ENCODE data around the gene MATN1.

DNA sequence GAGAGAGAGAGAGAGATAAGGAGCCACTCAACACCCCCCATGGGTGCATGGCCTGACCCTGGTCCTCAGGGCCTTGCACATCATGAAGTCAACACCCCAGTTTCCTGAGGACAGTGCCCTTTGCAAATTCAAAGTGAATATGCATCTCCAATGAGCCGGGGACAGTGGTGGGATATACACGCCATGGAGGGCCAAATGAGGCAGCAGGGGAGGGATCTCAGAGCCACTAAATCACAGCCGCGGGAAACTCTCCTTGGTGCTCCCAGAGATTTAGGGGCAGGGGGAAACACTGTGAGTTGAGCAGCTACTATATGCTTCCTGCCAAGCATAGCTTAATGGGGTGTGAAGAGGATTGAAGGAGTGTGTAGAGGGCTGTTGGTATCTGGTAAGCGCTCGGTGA, 35.5 kb downstream of the MATN1 start:
- TF ChIP-seq EP300 (conservative IDR thresholded peaks at IDR 0.05; ENCODE audit: poor library complexity, severe bottlenecking), result no peak
- no peak for TF ChIP-seq EZH2 (IDR thresholded peaks at IDR 0.05; ENCODE audit: borderline replicate concordance, insufficient read depth, low read length, poor library complexity, severe bottlenecking)
- TF ChIP-seq, protein P1, sequence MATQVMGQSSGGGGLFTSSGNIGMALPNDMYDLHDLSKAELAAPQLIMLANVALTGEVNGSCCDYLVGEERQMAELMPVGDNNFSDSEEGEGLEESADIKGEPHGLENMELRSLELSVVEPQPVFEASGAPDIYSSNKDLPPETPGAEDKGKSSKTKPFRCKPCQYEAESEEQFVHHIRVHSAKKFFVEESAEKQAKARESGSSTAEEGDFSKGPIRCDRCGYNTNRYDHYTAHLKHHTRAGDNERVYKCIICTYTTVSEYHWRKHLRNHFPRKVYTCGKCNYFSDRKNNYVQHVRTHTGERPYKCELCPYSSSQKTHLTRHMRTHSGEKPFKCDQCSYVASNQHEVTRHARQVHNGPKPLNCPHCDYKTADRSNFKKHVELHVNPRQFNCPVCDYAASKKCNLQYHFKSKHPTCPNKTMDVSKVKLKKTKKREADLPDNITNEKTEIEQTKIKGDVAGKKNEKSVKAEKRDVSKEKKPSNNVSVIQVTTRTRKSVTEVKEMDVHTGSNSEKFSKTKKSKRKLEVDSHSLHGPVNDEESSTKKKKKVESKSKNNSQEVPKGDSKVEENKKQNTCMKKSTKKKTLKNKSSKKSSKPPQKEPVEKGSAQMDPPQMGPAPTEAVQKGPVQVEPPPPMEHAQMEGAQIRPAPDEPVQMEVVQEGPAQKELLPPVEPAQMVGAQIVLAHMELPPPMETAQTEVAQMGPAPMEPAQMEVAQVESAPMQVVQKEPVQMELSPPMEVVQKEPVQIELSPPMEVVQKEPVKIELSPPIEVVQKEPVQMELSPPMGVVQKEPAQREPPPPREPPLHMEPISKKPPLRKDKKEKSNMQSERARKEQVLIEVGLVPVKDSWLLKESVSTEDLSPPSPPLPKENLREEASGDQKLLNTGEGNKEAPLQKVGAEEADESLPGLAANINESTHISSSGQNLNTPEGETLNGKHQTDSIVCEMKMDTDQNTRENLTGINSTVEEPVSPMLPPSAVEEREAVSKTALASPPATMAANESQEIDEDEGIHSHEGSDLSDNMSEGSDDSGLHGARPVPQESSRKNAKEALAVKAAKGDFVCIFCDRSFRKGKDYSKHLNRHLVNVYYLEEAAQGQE (IDR thresholded peaks at IDR 0.05; ENCODE audit: borderline replicate concordance), result no peak
- TF ChIP-seq, protein P2, sequence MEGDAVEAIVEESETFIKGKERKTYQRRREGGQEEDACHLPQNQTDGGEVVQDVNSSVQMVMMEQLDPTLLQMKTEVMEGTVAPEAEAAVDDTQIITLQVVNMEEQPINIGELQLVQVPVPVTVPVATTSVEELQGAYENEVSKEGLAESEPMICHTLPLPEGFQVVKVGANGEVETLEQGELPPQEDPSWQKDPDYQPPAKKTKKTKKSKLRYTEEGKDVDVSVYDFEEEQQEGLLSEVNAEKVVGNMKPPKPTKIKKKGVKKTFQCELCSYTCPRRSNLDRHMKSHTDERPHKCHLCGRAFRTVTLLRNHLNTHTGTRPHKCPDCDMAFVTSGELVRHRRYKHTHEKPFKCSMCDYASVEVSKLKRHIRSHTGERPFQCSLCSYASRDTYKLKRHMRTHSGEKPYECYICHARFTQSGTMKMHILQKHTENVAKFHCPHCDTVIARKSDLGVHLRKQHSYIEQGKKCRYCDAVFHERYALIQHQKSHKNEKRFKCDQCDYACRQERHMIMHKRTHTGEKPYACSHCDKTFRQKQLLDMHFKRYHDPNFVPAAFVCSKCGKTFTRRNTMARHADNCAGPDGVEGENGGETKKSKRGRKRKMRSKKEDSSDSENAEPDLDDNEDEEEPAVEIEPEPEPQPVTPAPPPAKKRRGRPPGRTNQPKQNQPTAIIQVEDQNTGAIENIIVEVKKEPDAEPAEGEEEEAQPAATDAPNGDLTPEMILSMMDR (IDR thresholded peaks at IDR 0.05; ENCODE audit: poor library complexity, severe bottlenecking), result no peak
- TF ChIP-seq TAF1 (IDR thresholded peaks at IDR 0.05; ENCODE audit: low read depth), result no peak
- TF ChIP-seq RAD21 (conservative IDR thresholded peaks at IDR 0.05), result no peak
- no peak for TF ChIP-seq POLR2AphosphoS5 (IDR thresholded peaks at IDR 0.05)

Measured in neural cell (in vitro differentiated cells).